GM12891 (cell line): ENCODE measurements around the gene FANCI.

Source experiments
- POLR2A ChIP-seq: IDR thresholded peaks from 2 replicates; pipeline ENCODE4 v1.6.1; 2011; ENCODE audit warnings: low read depth, low read length, control low read depth
- POLR2AphosphoS5 ChIP-seq: IDR thresholded peaks from 2 replicates; pipeline ENCODE4 v1.6.1; 2011; ENCODE audit warnings: low read depth, low read length, control low read depth
- POU2F2 ChIP-seq: IDR thresholded peaks from 2 replicates; pipeline ENCODE4 v1.6.1; 2011; ENCODE audit warnings: low read depth, mild to moderate bottlenecking, control low read depth, low read length, moderate library complexity
- SPI1 ChIP-seq: IDR thresholded peaks from 2 replicates; pipeline ENCODE4 v1.6.1; 2011; ENCODE audit warnings: low read depth, low read length, control low read depth
- TAF1 ChIP-seq: IDR thresholded peaks from 2 replicates; pipeline ENCODE4 v1.6.1; 2011; ENCODE audit warnings: low read depth, low read length, control low read depth

GRCh38 chr15:89341316-89342005 is 97.7 kb downstream of the FANCI start:
- TF ChIP-seq TAF1: no peak
- no peak for TF ChIP-seq POLR2AphosphoS5
- no peak for TF ChIP-seq POLR2A
- no peak for TF ChIP-seq POU2F2
- no peak for TF ChIP-seq SPI1
